Activated CD4-positive, alpha-beta T cell treated with anti-CD3 and anti-CD28 coated beads, Interleukin-2, amount 10 ng/mL, durations not matched to agents 7 days and 5 days (primary cell): Measurements from ENCODE around the gene TP73. TPM values are rescaled to one million over a fixed set of nuclear protein-coding genes. Genes with fewer than 3 reads are reported as not detected.

Source experiments
- CTCF ChIA-PET: fragments of 350-600 bp; sonication (Branson Sonifier 250); formaldehyde crosslinking; loops from one replicate; lab custom pipeline; 2021; ENCODE audit warnings: antibody characterized with exemption; lab: Charles Lee
- POLR2A ChIA-PET: fragments of 350-600 bp; sonication (Branson Sonifier 250); formaldehyde crosslinking; loops from one replicate; lab custom pipeline; 2021; ENCODE audit warnings: antibody characterized with exemption; lab: Charles Lee
- DNase-seq: peaks from one replicate; pipeline ENCODE4 v3.0.0-alpha.2; 2020
- H3K27ac Mint-ChIP-seq: one replicate; pipeline ENCODE4 v1.8.0; 2021; ENCODE audit warnings: mild to moderate bottlenecking, moderate library complexity, mixed read lengths
- H3K27me3 Mint-ChIP-seq: one replicate; pipeline ENCODE4 v1.8.0; 2021; ENCODE audit warnings: mixed read lengths
- H3K36me3 Mint-ChIP-seq: one replicate; pipeline ENCODE4 v1.8.0; 2021; ENCODE audit warnings: low read depth, mixed read lengths
- H3K4me1 Mint-ChIP-seq: one replicate; pipeline ENCODE4 v1.8.0; 2021; ENCODE audit warnings: mixed read lengths
- H3K4me3 Mint-ChIP-seq: one replicate; pipeline ENCODE4 v1.8.0; 2021; ENCODE audit warnings: mild to moderate bottlenecking, moderate library complexity, mixed read lengths
- H3K9me3 Mint-ChIP-seq: one replicate; pipeline ENCODE4 v1.8.0; 2021; ENCODE audit warnings: mixed read lengths
- total RNA-seq, 2 experiments: library from RNA; stranded (reverse); gene quantifications; one replicate each; pipeline ENCODE4 v1.2.3, GENCODE V29; 2021

Gene TP73
- total RNA-seq, 2 experiments from 2014 or later = 2.0 to 2.5 TPM

- no peaks in the 10 kb centered on the region for H3K9me3 Mint-ChIP-seq
- peaks cover 8% of the 10 kb centered on the region for H3K4me1 Mint-ChIP-seq
- peak within 1 kb of the TSS; percentile 58 for H3K4me3 Mint-ChIP-seq
- H3K27ac Mint-ChIP-seq = no peak within 1 kb of the TSS
- DNase-seq = no peak
- POLR2A ChIA-PET = no interaction called here
- CTCF ChIA-PET = interaction anchor here (1.0 to 3.4 kb wide), 2 partner anchors 19 to 23 kb away, joined by 3 to 29 read pairs; partner anchors contain the start of gene LRRC47
- H3K27me3 Mint-ChIP-seq = no peaks in the 10 kb centered on the region
- H3K36me3 Mint-ChIP-seq = no peaks in the 10 kb centered on the region
These were observed 120.6 kb downstream of the TP73 start, which contains the start of gene SMIM1 for GRCh38 chr1:3772715-3773571. Gene SMIM1 (plus strand): TSS chr1:3772749. CDS start chr1:3775374, 2,625 bp downstream.

GRCh38 chr1:3773572-3774275 is 121.4 kb downstream of the TP73 start:
- H3K27me3 Mint-ChIP-seq = no peaks in the 10 kb centered on the region
- no peak overlapping the region for H3K27ac Mint-ChIP-seq
- H3K36me3 Mint-ChIP-seq = no peaks in the 10 kb centered on the region
- CTCF ChIA-PET = interaction anchor here (1.0 to 3.4 kb wide), 2 partner anchors 18 to 22 kb away, joined by 3 to 29 read pairs; partner anchors contain the start of gene LRRC47
- H3K9me3 Mint-ChIP-seq = no peaks in the 10 kb centered on the region
- POLR2A ChIA-PET = no interaction called here
- peaks cover 8% of the 10 kb centered on the region for H3K4me1 Mint-ChIP-seq
- no peak for DNase-seq
- no peak overlapping the region for H3K4me3 Mint-ChIP-seq

DNA sequence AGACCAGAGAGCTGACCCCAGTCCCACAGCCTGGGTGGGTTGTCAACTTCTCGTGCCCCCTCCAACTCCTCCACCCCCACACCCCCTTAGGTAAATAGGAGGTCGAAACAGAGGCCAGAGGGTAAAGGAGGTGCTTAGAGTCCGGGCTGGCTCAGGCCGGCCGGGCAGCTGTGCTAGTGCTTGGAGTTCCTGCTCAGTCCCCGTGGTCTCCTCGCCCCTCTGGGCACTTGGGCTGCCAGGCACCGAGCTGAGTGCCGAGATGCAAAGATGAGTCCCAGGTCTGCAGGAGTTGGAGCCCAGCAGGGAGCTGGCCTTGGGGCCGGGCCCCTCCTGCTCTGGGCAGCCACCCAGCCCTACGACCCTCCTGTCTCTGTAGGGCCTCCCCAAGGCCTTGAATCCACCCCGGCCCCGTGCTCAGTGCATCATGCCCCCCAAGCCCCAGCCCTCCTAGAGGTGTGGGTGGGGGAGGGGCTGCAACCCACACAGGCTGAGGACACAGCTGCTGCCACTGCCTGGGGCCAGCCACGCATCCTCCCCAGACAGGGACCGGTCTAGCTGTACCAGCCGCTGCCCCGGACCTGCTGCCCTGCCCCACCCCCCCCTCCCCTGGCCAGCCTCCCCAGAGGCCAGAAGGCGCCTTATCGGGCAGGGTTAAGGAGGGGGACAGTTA is 122.1 kb downstream of the TP73 start:
- DNase-seq = no peak
- ChIA-PET CTCF (interaction anchor here (1.0 to 3.4 kb wide), 3 partner anchors 13 to 21 kb away, joined by 3 to 29 read pairs (median 5); partner anchors contain the start of gene LRRC47), POLR2A (no interaction called here)
- Mint-ChIP-seq H3K4me3 (no peak overlapping the region), H3K36me3 (no peaks in the 10 kb centered on the region), H3K4me1 (peaks cover 8% of the 10 kb centered on the region), H3K27me3 (no peaks in the 10 kb centered on the region), H3K9me3 (no peaks in the 10 kb centered on the region), H3K27ac (no peak overlapping the region)

- Mint-ChIP-seq H3K4me1 (peaks cover 8% of the 10 kb centered on the region), H3K9me3 (no peaks in the 10 kb centered on the region), H3K36me3 (peaks cover 4% of the 10 kb centered on the region), H3K27ac (peak overlapping the region; percentile 41), H3K27me3 (no peaks in the 10 kb centered on the region), H3K4me3 (no peak overlapping the region)
- ChIA-PET POLR2A (no interaction called here), CTCF (interaction anchor here (1.9 to 3.4 kb wide), 2 partner anchors 12 to 21 kb away, joined by 5 to 29 read pairs; partner anchors contain the start of gene LRRC47)
- no peak for DNase-seq
These were observed 122.7 kb downstream of the TP73 start for GRCh38 chr1:3774946-3775489.

- Mint-ChIP-seq H3K4me3 (no peak overlapping the region), H3K27ac (no peak overlapping the region), H3K36me3 (peaks cover 9% of the 10 kb centered on the region), H3K4me1 (peaks cover 7% of the 10 kb centered on the region), H3K27me3 (no peaks in the 10 kb centered on the region), H3K9me3 (no peaks in the 10 kb centered on the region)
- ChIA-PET CTCF (interaction anchor here (0.6 to 3.4 kb wide), 5 partner anchors 8 to 108 kb away, joined by 3 to 29 read pairs (median 5); partner anchors contain the start of gene LRRC47), POLR2A (no interaction called here)
- peak; percentile 53 for DNase-seq
These were observed 123.3 kb downstream of the TP73 start for GRCh38 chr1:3775490-3776230.

- Mint-ChIP-seq H3K4me3 (no peak overlapping the region), H3K27ac (no peak overlapping the region), H3K4me1 (peaks cover 6% of the 10 kb centered on the region), H3K27me3 (no peaks in the 10 kb centered on the region), H3K36me3 (peaks cover 12% of the 10 kb centered on the region), H3K9me3 (no peaks in the 10 kb centered on the region)
- ChIA-PET POLR2A (no interaction called here), CTCF (interaction anchor here (0.6 to 3.4 kb wide), 7 partner anchors 9 to 107 kb away, joined by 3 to 29 read pairs (median 5); partner anchors contain the start of gene LRRC47)
- DNase-seq = no peak
These were observed 124.1 kb downstream of the TP73 start for GRCh38 chr1:3776231-3776961.

DNA sequence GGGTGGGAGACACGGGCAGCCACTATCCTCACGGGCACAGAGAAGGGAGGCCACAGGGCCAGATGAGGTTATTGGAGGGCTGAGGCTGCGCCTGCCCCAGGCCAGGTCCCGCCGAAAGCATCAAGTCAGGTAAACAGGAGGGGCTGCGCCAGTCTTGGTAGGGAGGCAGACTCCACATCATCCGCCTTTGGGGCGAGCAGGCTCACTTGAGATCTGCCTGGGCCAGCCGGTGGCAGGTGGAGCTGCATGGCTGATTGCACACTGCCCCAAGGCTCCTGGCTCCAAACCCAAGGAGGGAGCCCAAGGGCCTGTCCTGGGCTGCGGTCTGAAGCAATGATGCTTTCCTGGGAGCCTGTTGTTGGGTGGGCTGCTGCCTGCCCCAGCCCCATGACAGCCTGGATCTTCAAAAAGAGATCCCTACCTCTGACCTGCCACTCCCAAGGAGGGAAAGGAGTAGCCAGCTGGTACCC is 124.8 kb downstream of the TP73 start:
- Mint-ChIP-seq H3K4me3 (no peak overlapping the region), H3K36me3 (peaks cover 18% of the 10 kb centered on the region), H3K27me3 (no peaks in the 10 kb centered on the region), H3K27ac (no peak overlapping the region), H3K4me1 (peaks cover 2% of the 10 kb centered on the region), H3K9me3 (no peaks in the 10 kb centered on the region)
- POLR2A ChIA-PET = no interaction called here
- CTCF ChIA-PET = interaction anchor here (1.1 to 1.7 kb wide), 2 partner anchors 10 to 17 kb away, joined by 3 to 6 read pairs; no protein-coding TSS in a partner anchor
- no peak for DNase-seq

DNA sequence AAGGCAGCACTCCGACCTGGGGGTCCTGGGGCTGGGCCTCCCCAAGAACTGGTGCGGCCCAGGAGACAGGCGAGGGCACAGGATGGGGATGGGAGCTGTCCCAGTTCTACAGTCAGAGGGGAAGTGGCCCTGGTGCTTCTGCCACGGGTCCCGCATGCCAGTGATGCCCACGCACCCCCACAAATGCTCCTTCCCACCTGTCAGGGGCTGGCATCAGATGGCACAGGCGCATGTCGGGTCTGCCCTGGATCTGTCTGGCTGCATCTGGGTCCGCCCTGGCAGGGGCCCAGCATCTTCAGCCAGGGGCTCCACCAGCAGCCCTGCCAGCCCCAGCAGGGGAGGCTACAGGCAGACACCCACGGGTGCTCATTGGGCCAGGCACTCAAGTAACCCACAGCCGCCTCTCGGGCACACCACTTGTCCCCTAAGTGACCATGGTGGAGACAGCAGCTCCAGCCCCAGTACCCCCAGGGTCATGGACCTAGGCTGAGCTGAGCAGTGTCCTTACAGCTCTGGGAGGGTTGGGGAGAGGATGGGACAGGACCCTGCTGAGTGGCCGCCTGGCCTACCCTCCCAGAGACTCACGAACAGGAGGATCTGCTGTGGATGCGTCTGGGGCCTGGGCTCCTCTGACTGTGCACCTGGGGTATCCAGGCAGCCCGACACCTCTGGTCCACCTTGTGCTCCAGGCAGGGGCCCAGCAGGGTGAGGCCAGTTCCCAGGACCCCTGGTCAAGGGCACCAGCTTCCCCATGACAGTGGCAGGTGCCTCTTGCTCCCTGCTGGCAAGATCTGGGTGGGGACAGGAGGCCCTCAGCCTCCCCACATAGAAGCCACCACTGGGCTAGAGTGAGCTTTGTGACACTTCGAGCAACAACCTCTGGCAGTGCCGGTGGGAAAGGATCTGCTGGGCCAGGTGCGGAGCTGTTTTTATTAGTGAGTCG is 125.6 kb downstream of the TP73 start:
- ChIA-PET CTCF (interaction anchor here (1.1 to 1.7 kb wide), 2 partner anchors 11 to 16 kb away, joined by 3 to 6 read pairs; no protein-coding TSS in a partner anchor), POLR2A (no interaction called here)
- Mint-ChIP-seq H3K4me3 (no peak overlapping the region), H3K27me3 (no peaks in the 10 kb centered on the region), H3K4me1 (peaks cover 2% of the 10 kb centered on the region), H3K9me3 (no peaks in the 10 kb centered on the region), H3K36me3 (peaks cover 24% of the 10 kb centered on the region), H3K27ac (no peak overlapping the region)
- no peak for DNase-seq

- Mint-ChIP-seq H3K9me3 (no peaks in the 10 kb centered on the region), H3K27ac (no peak overlapping the region), H3K4me3 (no peak overlapping the region), H3K36me3 (peaks cover 27% of the 10 kb centered on the region), H3K27me3 (no peaks in the 10 kb centered on the region), H3K4me1 (peaks cover 2% of the 10 kb centered on the region)
- CTCF ChIA-PET = interaction anchor here (1.7 kb wide), 1 partner anchor 15 kb away, joined by 6 read pairs; no protein-coding TSS in a partner anchor
- POLR2A ChIA-PET = no interaction called here
- no peak for DNase-seq
These were observed 126.4 kb downstream of the TP73 start for GRCh38 chr1:3778590-3779264.
